MM.1S (cell line): ENCODE data around the gene SLC11A1.

Experiments used
- EZH2 ChIP-seq: fragments of 300-600 bp; sonication (generic); optimal IDR thresholded peaks from 2 replicates; pipeline ENCODE3; 2017; ENCODE audit warnings: low read depth, mild to moderate bottlenecking, antibody characterized with exemption, low read length, mixed read lengths
- EZH2phosphoT487 ChIP-seq: fragments of 300-600 bp; sonication (generic); IDR thresholded peaks from 2 replicates; pipeline ENCODE4 v1.6.1; 2018; ENCODE audit warnings: antibody characterized with exemption, low read length
- TF ChIP-seq, protein P1 (sequence below): fragments of 300-600 bp; sonication (generic); IDR thresholded peaks from 2 replicates; pipeline ENCODE4 v1.5.1; 2016; ENCODE audit warnings: antibody characterized with exemption, low read length, mixed read lengths

DNA sequence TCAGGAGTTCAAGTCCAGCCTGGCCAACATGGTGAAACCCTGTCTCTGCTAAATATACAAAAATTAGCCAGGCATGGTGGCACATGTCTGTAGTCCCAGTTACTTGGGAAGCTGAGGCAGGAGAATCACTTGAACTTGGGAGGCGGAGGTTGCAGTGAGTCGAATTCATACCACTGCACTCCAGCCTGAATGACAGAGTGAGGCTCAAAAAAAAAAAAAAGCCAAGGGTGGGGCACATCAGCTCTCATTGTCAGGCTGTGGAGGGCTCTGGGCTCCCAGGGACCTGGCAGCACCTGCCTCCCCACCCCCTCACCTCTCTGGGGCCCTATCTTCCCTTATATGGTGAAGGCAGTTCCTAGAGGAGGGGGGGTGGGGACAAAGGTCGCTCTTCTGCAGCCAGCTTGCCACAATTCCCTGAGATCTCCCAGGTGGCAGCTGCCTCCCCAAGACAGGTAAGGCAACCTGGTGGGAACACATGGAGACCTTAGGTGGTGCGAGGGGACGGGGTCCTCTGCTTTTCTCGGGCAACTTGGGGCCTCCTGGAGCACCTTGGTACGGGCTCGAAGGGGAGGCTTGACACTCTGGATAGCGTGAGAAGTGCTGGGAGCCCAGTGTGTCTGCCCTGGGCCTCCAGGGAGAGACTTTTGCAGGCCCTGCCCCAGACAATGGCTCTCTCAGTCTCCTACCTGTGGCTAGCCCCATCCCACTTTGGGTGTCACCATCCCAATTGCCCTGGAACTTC, 36.8 kb downstream of the SLC11A1 start, which contains the start of gene VIL1:
- TF ChIP-seq, protein P1, sequence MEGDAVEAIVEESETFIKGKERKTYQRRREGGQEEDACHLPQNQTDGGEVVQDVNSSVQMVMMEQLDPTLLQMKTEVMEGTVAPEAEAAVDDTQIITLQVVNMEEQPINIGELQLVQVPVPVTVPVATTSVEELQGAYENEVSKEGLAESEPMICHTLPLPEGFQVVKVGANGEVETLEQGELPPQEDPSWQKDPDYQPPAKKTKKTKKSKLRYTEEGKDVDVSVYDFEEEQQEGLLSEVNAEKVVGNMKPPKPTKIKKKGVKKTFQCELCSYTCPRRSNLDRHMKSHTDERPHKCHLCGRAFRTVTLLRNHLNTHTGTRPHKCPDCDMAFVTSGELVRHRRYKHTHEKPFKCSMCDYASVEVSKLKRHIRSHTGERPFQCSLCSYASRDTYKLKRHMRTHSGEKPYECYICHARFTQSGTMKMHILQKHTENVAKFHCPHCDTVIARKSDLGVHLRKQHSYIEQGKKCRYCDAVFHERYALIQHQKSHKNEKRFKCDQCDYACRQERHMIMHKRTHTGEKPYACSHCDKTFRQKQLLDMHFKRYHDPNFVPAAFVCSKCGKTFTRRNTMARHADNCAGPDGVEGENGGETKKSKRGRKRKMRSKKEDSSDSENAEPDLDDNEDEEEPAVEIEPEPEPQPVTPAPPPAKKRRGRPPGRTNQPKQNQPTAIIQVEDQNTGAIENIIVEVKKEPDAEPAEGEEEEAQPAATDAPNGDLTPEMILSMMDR = no peak
- TF ChIP-seq EZH2phosphoT487 = no peak
- TF ChIP-seq EZH2 = no peak
